ENCODE data around the gene DOCK2.

DNA sequence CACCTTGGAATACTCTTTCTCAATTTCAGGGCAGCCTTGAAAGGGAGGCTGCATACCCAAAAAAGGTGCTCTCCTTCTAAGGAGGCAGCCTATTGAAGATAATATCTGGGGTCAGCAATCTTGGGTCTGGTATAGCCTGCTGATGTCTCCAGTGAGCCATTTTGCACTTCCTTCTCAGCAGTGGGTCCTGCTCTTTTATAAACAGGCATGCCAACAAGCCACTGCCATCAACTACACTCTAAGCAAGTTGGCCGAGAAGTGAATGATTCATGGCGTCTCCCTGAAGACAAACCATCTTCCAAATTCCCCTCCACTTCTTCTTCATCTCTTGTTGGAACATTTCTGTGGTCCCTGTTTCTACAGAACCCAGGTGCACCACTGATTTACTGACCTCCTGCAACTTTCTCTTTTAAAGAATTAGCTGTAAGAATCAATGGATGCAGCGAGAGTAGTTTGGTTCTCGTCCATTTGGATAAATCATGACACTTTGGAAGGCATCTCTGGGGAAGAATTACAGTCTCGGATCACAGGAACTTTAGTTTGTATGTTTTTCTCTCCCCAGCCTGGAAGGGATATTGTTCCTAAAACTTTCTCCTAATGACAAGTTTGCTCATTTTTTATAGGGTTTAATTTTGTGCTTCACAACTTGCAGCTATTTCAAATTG is 234.9 kb downstream of the DOCK2 start:
- TF ChIP-seq POLR2AphosphoS5 (IDR thresholded peaks at IDR 0.05; ENCODE audit: low read depth, low read length) (no peak), SIN3A (IDR thresholded peaks at IDR 0.05; ENCODE audit: borderline replicate concordance, insufficient read depth, low read length) (no peak), TAF1 (IDR thresholded peaks at IDR 0.05; ENCODE audit: borderline replicate concordance, insufficient read depth, low read length) (no peak)
- TF ChIP-seq, protein P1, sequence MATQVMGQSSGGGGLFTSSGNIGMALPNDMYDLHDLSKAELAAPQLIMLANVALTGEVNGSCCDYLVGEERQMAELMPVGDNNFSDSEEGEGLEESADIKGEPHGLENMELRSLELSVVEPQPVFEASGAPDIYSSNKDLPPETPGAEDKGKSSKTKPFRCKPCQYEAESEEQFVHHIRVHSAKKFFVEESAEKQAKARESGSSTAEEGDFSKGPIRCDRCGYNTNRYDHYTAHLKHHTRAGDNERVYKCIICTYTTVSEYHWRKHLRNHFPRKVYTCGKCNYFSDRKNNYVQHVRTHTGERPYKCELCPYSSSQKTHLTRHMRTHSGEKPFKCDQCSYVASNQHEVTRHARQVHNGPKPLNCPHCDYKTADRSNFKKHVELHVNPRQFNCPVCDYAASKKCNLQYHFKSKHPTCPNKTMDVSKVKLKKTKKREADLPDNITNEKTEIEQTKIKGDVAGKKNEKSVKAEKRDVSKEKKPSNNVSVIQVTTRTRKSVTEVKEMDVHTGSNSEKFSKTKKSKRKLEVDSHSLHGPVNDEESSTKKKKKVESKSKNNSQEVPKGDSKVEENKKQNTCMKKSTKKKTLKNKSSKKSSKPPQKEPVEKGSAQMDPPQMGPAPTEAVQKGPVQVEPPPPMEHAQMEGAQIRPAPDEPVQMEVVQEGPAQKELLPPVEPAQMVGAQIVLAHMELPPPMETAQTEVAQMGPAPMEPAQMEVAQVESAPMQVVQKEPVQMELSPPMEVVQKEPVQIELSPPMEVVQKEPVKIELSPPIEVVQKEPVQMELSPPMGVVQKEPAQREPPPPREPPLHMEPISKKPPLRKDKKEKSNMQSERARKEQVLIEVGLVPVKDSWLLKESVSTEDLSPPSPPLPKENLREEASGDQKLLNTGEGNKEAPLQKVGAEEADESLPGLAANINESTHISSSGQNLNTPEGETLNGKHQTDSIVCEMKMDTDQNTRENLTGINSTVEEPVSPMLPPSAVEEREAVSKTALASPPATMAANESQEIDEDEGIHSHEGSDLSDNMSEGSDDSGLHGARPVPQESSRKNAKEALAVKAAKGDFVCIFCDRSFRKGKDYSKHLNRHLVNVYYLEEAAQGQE (IDR thresholded peaks at IDR 0.05; ENCODE audit: insufficient read depth in 1 of 2, low read depth in 2 of 2, low read length in 2 of 2), result no peak
